Neural progenitor cell (in vitro differentiated cells): ENCODE results near the gene MACROD2. TPM values are rescaled to one million over a fixed set of nuclear protein-coding genes. Genes with fewer than 3 reads are reported as not detected.
"Not testable (repeated sequence)": the region's sequence is repeated elsewhere in the genome, so short reads cannot be mapped to it uniquely, and the experiment has no call there.

Source experiments
- DNase-seq: peaks from one replicate; pipeline ENCODE4 v3.0.0-alpha.2; 2016; ENCODE audit warnings: low spot score
- H2AFZ ChIP-seq: fragments of 200-600 bp; sonication (generic); replicated peaks from 2 replicates; pipeline ENCODE4 v1.6.1; 2016; ENCODE audit warnings: antibody characterized with exemption
- H3F3A ChIP-seq: fragments of 200-600 bp; sonication (generic); 2 replicates; pipeline ENCODE4 v1.6.1; 2016; ENCODE audit warnings: antibody characterized with exemption, low read depth
- H3K27ac ChIP-seq: fragments of 200-600 bp; sonication (generic); 2 replicates; pipeline ENCODE4 v1.5.1; 2016; ENCODE audit warnings: mild to moderate bottlenecking
- H3K27me3 ChIP-seq: fragments of 200-600 bp; sonication (generic); 2 replicates; pipeline ENCODE4 v1.6.1; 2016; ENCODE audit warnings: mild to moderate bottlenecking, moderate library complexity
- H3K36me3 ChIP-seq: fragments of 200-600 bp; sonication (generic); 2 replicates; pipeline ENCODE4 v1.5.1; 2016
- H3K4me1 ChIP-seq: fragments of 200-600 bp; sonication (generic); 2 replicates; pipeline ENCODE4 v1.6.1; 2016; ENCODE audit warnings: mixed run types
- H3K4me2 ChIP-seq: fragments of 200-600 bp; sonication (generic); 2 replicates; pipeline ENCODE4 v1.6.1; 2016
- H3K4me3 ChIP-seq: fragments of 200-600 bp; sonication (generic); 2 replicates; pipeline ENCODE4 v1.5.1; 2016
- H3K79me2 ChIP-seq: fragments of 200-600 bp; sonication (generic); 2 replicates; pipeline ENCODE4 v1.6.1; 2016; ENCODE audit warnings: low read depth
- H3K9ac ChIP-seq: fragments of 200-600 bp; sonication (generic); 2 replicates; pipeline ENCODE4 v1.6.1; 2016
- H3K9me3 ChIP-seq: fragments of 200-600 bp; sonication (generic); 2 replicates; pipeline ENCODE4 v1.5.1; 2016; ENCODE audit warnings: low read depth
- H4K20me1 ChIP-seq: fragments of 200-600 bp; sonication (generic); 2 replicates; pipeline ENCODE4 v1.6.1; 2016; ENCODE audit warnings: low read depth
- H3K27ac Mint-ChIP-seq: 3 replicates; pipeline ENCODE4 v1.8.0; 2021; ENCODE audit warnings: mixed read lengths
- H3K27me3 Mint-ChIP-seq: 2 replicates; pipeline ENCODE4 v1.8.0; 2022; ENCODE audit warnings: low read depth, mild to moderate bottlenecking, inconsistent platforms, moderate library complexity, mixed read lengths; ENCODE audit not compliant: insufficient read depth
- H3K36me3 Mint-ChIP-seq: 3 replicates; pipeline ENCODE4 v1.8.0; 2021; ENCODE audit warnings: mixed read lengths
- H3K4me1 Mint-ChIP-seq: 3 replicates; pipeline ENCODE4 v1.8.0; 2021; ENCODE audit warnings: mixed read lengths
- H3K4me3 Mint-ChIP-seq: 3 replicates; pipeline ENCODE4 v1.8.0; 2021; ENCODE audit warnings: mild to moderate bottlenecking, moderate library complexity, mixed read lengths
- H3K9me3 Mint-ChIP-seq: 3 replicates; pipeline ENCODE4 v1.8.0; 2020; ENCODE audit warnings: mixed read lengths
- EZH2 ChIP-seq: fragments of 200-600 bp; sonication (generic); IDR thresholded peaks from 2 replicates; pipeline ENCODE4 v1.6.1; 2017; ENCODE audit warnings: antibody characterized with exemption, mild to moderate bottlenecking, moderate library complexity
- EZH2phosphoT487 ChIP-seq: fragments of 200-600 bp; sonication (generic); IDR thresholded peaks from 2 replicates; pipeline ENCODE4 v1.6.1; 2017; ENCODE audit warnings: antibody characterized with exemption
- total RNA-seq: library from RNA; depleted of rRNA; stranded (reverse); fragments of >200 nt; gene quantifications from 2 replicates; pipeline ENCODE4 v1.2.3, GENCODE V29; 2015; ENCODE audit warnings: low replicate concordance
- TF ChIP-seq, protein P1 (sequence below): fragments of 200-600 bp; sonication (generic); IDR thresholded peaks from 2 replicates; pipeline ENCODE4 v1.5.1; 2017; ENCODE audit warnings: antibody characterized with exemption, mild to moderate bottlenecking

The MACROD2 gene
- total RNA-seq, 1 donor from 2014 or later, result 11.9 TPM

GRCh38 chr20:15005300-15005986 is 1010.1 kb downstream of the MACROD2 start:
- peaks cover 4% of the 10 kb centered on the region for H3K4me1 Mint-ChIP-seq

GRCh38 chr20:15011631-15012030 is 1016.3 kb downstream of the MACROD2 start:
- no peak overlapping the region for H3K27ac ChIP-seq
- no peak for DNase-seq
- H3F3A ChIP-seq, result no peaks in the 10 kb centered on the region
- Mint-ChIP-seq H3K4me3 (no peak overlapping the region), H3K27ac (peak overlapping the region; percentile 69), H3K36me3 (no peaks in the 10 kb centered on the region), H3K27me3 (no peaks in the 10 kb centered on the region), H3K4me1 (peaks cover 25% of the 10 kb centered on the region), H3K9me3 (peaks cover 4% of the 10 kb centered on the region)
- H4K20me1 ChIP-seq, result no peaks in the 10 kb centered on the region
- no peak overlapping the region for H3K9ac ChIP-seq
- H3K27me3 ChIP-seq, result no peaks in the 10 kb centered on the region
- H3K4me2 ChIP-seq, result no peak overlapping the region
- no peaks in the 10 kb centered on the region for H3K36me3 ChIP-seq
- no peak overlapping the region for H2AFZ ChIP-seq
- no peak overlapping the region for H3K4me3 ChIP-seq
- TF ChIP-seq, protein P1, sequence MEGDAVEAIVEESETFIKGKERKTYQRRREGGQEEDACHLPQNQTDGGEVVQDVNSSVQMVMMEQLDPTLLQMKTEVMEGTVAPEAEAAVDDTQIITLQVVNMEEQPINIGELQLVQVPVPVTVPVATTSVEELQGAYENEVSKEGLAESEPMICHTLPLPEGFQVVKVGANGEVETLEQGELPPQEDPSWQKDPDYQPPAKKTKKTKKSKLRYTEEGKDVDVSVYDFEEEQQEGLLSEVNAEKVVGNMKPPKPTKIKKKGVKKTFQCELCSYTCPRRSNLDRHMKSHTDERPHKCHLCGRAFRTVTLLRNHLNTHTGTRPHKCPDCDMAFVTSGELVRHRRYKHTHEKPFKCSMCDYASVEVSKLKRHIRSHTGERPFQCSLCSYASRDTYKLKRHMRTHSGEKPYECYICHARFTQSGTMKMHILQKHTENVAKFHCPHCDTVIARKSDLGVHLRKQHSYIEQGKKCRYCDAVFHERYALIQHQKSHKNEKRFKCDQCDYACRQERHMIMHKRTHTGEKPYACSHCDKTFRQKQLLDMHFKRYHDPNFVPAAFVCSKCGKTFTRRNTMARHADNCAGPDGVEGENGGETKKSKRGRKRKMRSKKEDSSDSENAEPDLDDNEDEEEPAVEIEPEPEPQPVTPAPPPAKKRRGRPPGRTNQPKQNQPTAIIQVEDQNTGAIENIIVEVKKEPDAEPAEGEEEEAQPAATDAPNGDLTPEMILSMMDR, result no peak
- no peak for TF ChIP-seq EZH2phosphoT487
- no peak for TF ChIP-seq EZH2
- no peaks in the 10 kb centered on the region for H3K79me2 ChIP-seq
- peaks cover 8% of the 10 kb centered on the region for H3K4me1 ChIP-seq
- H3K9me3 ChIP-seq, result no peaks in the 10 kb centered on the region

More at GRCh38 chr20:15005300-15005986, 1010.1 kb downstream of the MACROD2 start:
- no peak overlapping the region for H3K4me3 ChIP-seq
- no peak overlapping the region for H3K4me3 Mint-ChIP-seq
- no peaks in the 10 kb centered on the region for H3K36me3 ChIP-seq
- H2AFZ ChIP-seq, result no peak overlapping the region
- no peaks in the 10 kb centered on the region for H4K20me1 ChIP-seq
- no peak for DNase-seq
- peaks cover 6% of the 10 kb centered on the region for H3K9me3 Mint-ChIP-seq
- H3K27me3 ChIP-seq, result no peaks in the 10 kb centered on the region
- H3K27me3 Mint-ChIP-seq, result no peaks in the 10 kb centered on the region
- no peak overlapping the region for H3K4me2 ChIP-seq
- H3K9me3 ChIP-seq, result no peaks in the 10 kb centered on the region
- H3F3A ChIP-seq, result no peaks in the 10 kb centered on the region
- TF ChIP-seq EZH2 (no peak), EZH2phosphoT487 (no peak)
- TF ChIP-seq, protein P1, result no peak
- no peak overlapping the region for H3K27ac ChIP-seq
- H3K36me3 Mint-ChIP-seq, result no peaks in the 10 kb centered on the region
- H3K9ac ChIP-seq, result no peak overlapping the region
- H3K4me1 ChIP-seq, result no peaks in the 10 kb centered on the region
- H3K27ac Mint-ChIP-seq, result no peak overlapping the region
- no peaks in the 10 kb centered on the region for H3K79me2 ChIP-seq

DNA sequence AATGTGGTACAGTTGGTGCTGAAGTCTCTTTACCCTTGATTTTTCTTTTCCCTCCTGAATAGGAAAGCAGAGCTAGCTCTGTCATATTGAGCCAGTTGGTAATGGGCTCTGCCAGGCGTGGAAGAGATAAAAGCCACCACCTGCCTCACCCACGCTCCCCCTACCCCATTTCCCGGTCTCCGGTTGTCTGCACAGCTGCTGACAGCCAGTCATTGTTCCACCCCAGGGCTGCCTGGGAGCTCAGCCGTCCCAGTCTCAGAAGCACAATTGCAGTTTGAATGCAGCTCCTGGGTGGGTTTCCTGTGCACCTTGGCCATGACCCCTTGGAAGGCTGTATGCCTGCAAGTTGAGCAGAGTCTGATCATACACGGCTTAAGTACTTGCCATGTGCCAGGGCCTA is 1017.2 kb downstream of the MACROD2 start:
- H3K27ac ChIP-seq, result no peak overlapping the region
- peak overlapping the region; percentile 44 for H3K27ac Mint-ChIP-seq
- H3F3A ChIP-seq, result no peaks in the 10 kb centered on the region
- no peak overlapping the region for H3K9ac ChIP-seq
- no peaks in the 10 kb centered on the region for H3K27me3 ChIP-seq
- H3K4me3 ChIP-seq, result no peak overlapping the region
- DNase-seq, result peak; percentile 54
- H3K4me2 ChIP-seq, result no peak overlapping the region
- H3K36me3 ChIP-seq, result no peaks in the 10 kb centered on the region
- TF ChIP-seq, protein P1, result no peak
- no peak for TF ChIP-seq EZH2phosphoT487
- no peak for TF ChIP-seq EZH2
- peaks cover 8% of the 10 kb centered on the region for H3K4me1 ChIP-seq
- H2AFZ ChIP-seq, result no peak overlapping the region
- H3K79me2 ChIP-seq, result no peaks in the 10 kb centered on the region
- H3K4me1 Mint-ChIP-seq, result peaks cover 22% of the 10 kb centered on the region
- no peaks in the 10 kb centered on the region for H3K36me3 Mint-ChIP-seq
- peak overlapping the region; percentile 50 for H3K4me3 Mint-ChIP-seq
- H3K27me3 Mint-ChIP-seq, result no peaks in the 10 kb centered on the region
- no peaks in the 10 kb centered on the region for H4K20me1 ChIP-seq
- H3K9me3 ChIP-seq, result no peaks in the 10 kb centered on the region
- H3K9me3 Mint-ChIP-seq, result peaks cover 8% of the 10 kb centered on the region

- H3K36me3 ChIP-seq, H3K4me2 ChIP-seq, H3K36me3 Mint-ChIP-seq, H3K79me2 ChIP-seq, H3F3A ChIP-seq, H3K4me3 ChIP-seq, H3K27me3 Mint-ChIP-seq, H4K20me1 ChIP-seq, H3K27me3 ChIP-seq, H3K27ac ChIP-seq, H3K4me3 Mint-ChIP-seq, H3K9me3 ChIP-seq, H3K27ac Mint-ChIP-seq, H3K4me1 ChIP-seq, H2AFZ ChIP-seq, H3K9ac ChIP-seq, DNase-seq: not testable (repeated sequence)
- peaks cover 13% of the 10 kb centered on the region for H3K4me1 Mint-ChIP-seq
- peaks cover 11% of the 10 kb centered on the region for H3K9me3 Mint-ChIP-seq
These were observed 1021.6 kb downstream of the MACROD2 start for GRCh38 chr20:15016875-15017274.
